HCT116 (cell line): ENCODE data around the gene EDEM3. TPM values are rescaled to one million over a fixed set of nuclear protein-coding genes. Genes with fewer than 3 reads are reported as not detected.

ENCODE experiments used
- ATAC-seq: fragments of 200-7000 bp; cut with Tn5 transposase; 2 replicates; pipeline ENCODE4 v1.9.1; 2020; ENCODE audit warnings: mild to moderate bottlenecking, moderate library complexity
- BruUV-seq: library from RNA; stranded (reverse); fragments of 400-500 nt; replicated peaks from 2 replicates; lab custom pipeline; 2021; lab: Mats Ljungman, UMichigan
- CTCF ChIA-PET: fragments of 300-600 bp; sonication (Branson Sonifier 250); formaldehyde crosslinking; loops from one replicate; lab custom pipeline; 2021; ENCODE audit warnings: antibody characterized with exemption; lab: Charles Lee
- POLR2A ChIA-PET: fragments of 300-600, 350-600 bp; sonication (Branson Sonifier 250); formaldehyde crosslinking; loops from one replicate; lab custom pipeline; 2021; ENCODE audit warnings: antibody characterized with exemption; lab: Charles Lee
- RAD21 ChIA-PET, 2 experiments: fragments of 300-600 bp; sonication (Branson Sonifier 250); formaldehyde crosslinking; loops; one replicate each; lab custom pipeline; 2023; ENCODE audit warnings: low total read pairs in 2 of 2; ENCODE audit not compliant: uncharacterized antibody in 2 of 2, unreplicated experiment in 2 of 2, low non-redundant PET in 1 of 2; lab: Charles Lee
- DNase-seq: peaks from one replicate; pipeline ENCODE4 v3.0.0-alpha.2; 2010; ENCODE audit warnings: low read depth, low spot score
- H2AFZ ChIP-seq: fragments of 200-600 bp; shearing (Covaris generic), sonication (generic); 2 replicates; pipeline ENCODE4 v1.6.1; 2017; ENCODE audit warnings: low read depth, mixed run types, mixed read lengths, antibody characterized with exemption, low read length; ENCODE audit not compliant: poor library complexity, severe bottlenecking
- H3K27ac ChIP-seq: 2 replicates; pipeline ENCODE4 v1.5.1; 2012; ENCODE audit warnings: low read depth, low read length
- H3K27me3 ChIP-seq: fragments of 200-600 bp; sonication (generic); 2 replicates; pipeline ENCODE4 v1.6.1; 2016; ENCODE audit warnings: mixed run types, low read length, mixed read lengths; ENCODE audit not compliant: insufficient read depth
- H3K36me3 ChIP-seq, 2 experiments: fragments of 200-500 bp in 1 of 2; fragments of 200-600 bp in 1 of 2; sonication (Bioruptor generic) in 1 of 2; sonication (generic) in 1 of 2; 2 replicates each; pipeline versions ENCODE4 v1.5.1 to v1.6.1; 2014 to 2016; ENCODE audit warnings: low read length in 2 of 2, inconsistent platforms in 1 of 2, mixed read lengths in 1 of 2, mixed run types in 1 of 2; ENCODE audit not compliant: insufficient read depth in 2 of 2, control insufficient read depth in 1 of 2
- H3K4me1 ChIP-seq, 2 experiments: fragments of 200-600 bp in 1 of 2; sonication (generic) in 1 of 2; 2 replicates each; pipeline versions ENCODE4 v1.5.1 to v1.6.1; 2012 to 2017; ENCODE audit warnings: low read length in 2 of 2, inconsistent platforms in 1 of 2, mild to moderate bottlenecking in 1 of 2, mixed read lengths in 1 of 2, mixed run types in 1 of 2, moderate library complexity in 1 of 2; ENCODE audit not compliant: insufficient read depth in 2 of 2, control insufficient read depth in 1 of 2
- H3K4me2 ChIP-seq: fragments of 200-600 bp; sonication (generic); 2 replicates; pipeline ENCODE4 v1.6.1; 2017; ENCODE audit warnings: mixed run types, low read length, mixed read lengths
- H3K4me3 ChIP-seq, 2 experiments: fragments of 200-600 bp in 1 of 2; sonication (generic) in 1 of 2; replicated peaks in 1 of 2; 2 replicates each; pipeline ENCODE4 v1.5.1; 2011 to 2016; ENCODE audit warnings: low read length in 2 of 2, control low read depth in 1 of 2, low read depth in 1 of 2, mild to moderate bottlenecking in 1 of 2, mixed read lengths in 1 of 2, mixed run types in 1 of 2
- H3K79me2 ChIP-seq: fragments of 200-600 bp; sonication (generic); 2 replicates; pipeline ENCODE4 v1.6.1; 2017; ENCODE audit warnings: mild to moderate bottlenecking, mixed run types, low read length, moderate library complexity, mixed read lengths; ENCODE audit not compliant: insufficient read depth
- H3K9ac ChIP-seq: fragments of 200-600 bp; sonication (generic); 2 replicates; pipeline ENCODE4 v1.6.1; 2016; ENCODE audit warnings: low read length, mixed read lengths
- H3K9me2 ChIP-seq: fragments of 200-600 bp; sonication (generic), shearing (Covaris generic); 2 replicates; pipeline ENCODE4 v1.6.1; 2017; ENCODE audit warnings: mixed run types, mild to moderate bottlenecking, moderate library complexity; ENCODE audit not compliant: insufficient read depth
- H3K9me3 ChIP-seq, 2 experiments: fragments of 200-500 bp in 1 of 2; fragments of 200-600 bp in 1 of 2; sonication (Bioruptor generic) in 1 of 2; sonication (generic) in 1 of 2; 2 replicates each; pipeline ENCODE4 v1.6.1; 2014 to 2017; ENCODE audit warnings: low read length in 2 of 2, mixed read lengths in 2 of 2, inconsistent platforms in 1 of 2, low read depth in 1 of 2, mild to moderate bottlenecking in 1 of 2, mixed run types in 1 of 2, moderate library complexity in 1 of 2; ENCODE audit not compliant: control insufficient read depth in 1 of 2, insufficient read depth in 1 of 2
- H4K20me1 ChIP-seq: fragments of 200-600 bp; sonication (generic), shearing (Covaris generic); 2 replicates; pipeline ENCODE4 v1.6.1; 2017; ENCODE audit warnings: mixed run types, mild to moderate bottlenecking, moderate library complexity; ENCODE audit not compliant: insufficient read depth
- CEBPB ChIP-seq: IDR thresholded peaks from 2 replicates; pipeline ENCODE4 v1.6.1; 2012; ENCODE audit warnings: low read depth
- EGR1 ChIP-seq: IDR thresholded peaks from 2 replicates; pipeline ENCODE4 v1.6.1; 2012; ENCODE audit warnings: low read depth
- EZH2 ChIP-seq: fragments of 200-600 bp; sonication (generic); IDR thresholded peaks from 2 replicates; pipeline ENCODE4 v1.6.1; 2017; ENCODE audit warnings: antibody characterized with exemption, mixed run types
- EZH2phosphoT487 ChIP-seq: fragments of 200-600 bp; IDR thresholded peaks from 2 replicates; pipeline ENCODE4 v1.6.1; 2018; ENCODE audit warnings: antibody characterized with exemption, borderline replicate concordance
- JUND ChIP-seq: IDR thresholded peaks from 2 replicates; pipeline ENCODE4 v1.6.1; 2012
- MAX ChIP-seq: IDR thresholded peaks from 2 replicates; pipeline ENCODE4 v1.6.1; 2012
- POLR2A ChIP-seq: IDR thresholded peaks from 2 replicates; pipeline ENCODE4 v1.7.0; 2011; ENCODE audit warnings: borderline replicate concordance; ENCODE audit not compliant: insufficient read depth, insufficient read length; ENCODE audit errors: extremely low read depth
- REST ChIP-seq: IDR thresholded peaks from 2 replicates; pipeline ENCODE4 v1.6.1; 2012; ENCODE audit warnings: low read depth
- SIN3A ChIP-seq: IDR thresholded peaks from 2 replicates; pipeline ENCODE4 v1.6.1; 2012; ENCODE audit warnings: low read depth
- SP1 ChIP-seq: IDR thresholded peaks from 2 replicates; pipeline ENCODE4 v1.6.1; 2012; ENCODE audit warnings: low read depth
- SRF ChIP-seq: IDR thresholded peaks from 2 replicates; pipeline ENCODE4 v1.6.1; 2012; ENCODE audit warnings: low read depth
- TCF7L2 ChIP-seq: IDR thresholded peaks from 2 replicates; pipeline ENCODE4 v1.7.0; 2011; ENCODE audit warnings: borderline replicate concordance, inconsistent platforms; ENCODE audit not compliant: insufficient read depth, insufficient read length; ENCODE audit errors: extremely low read depth
- ZBTB33 ChIP-seq: IDR thresholded peaks from 2 replicates; pipeline ENCODE4 v1.6.1; 2011; ENCODE audit warnings: mild to moderate bottlenecking, low read length, moderate library complexity; ENCODE audit not compliant: insufficient replicate concordance; ENCODE audit errors: extremely low read depth
- ZFX ChIP-seq: fragments of 450-650 bp; IDR thresholded peaks from 2 replicates; pipeline ENCODE4 v1.6.1; 2017
- ZNF274 ChIP-seq: fragments of 200-500 bp; sonication (Bioruptor generic); IDR thresholded peaks from 2 replicates; pipeline ENCODE4 v1.6.1; 2014; ENCODE audit warnings: mild to moderate bottlenecking, low read depth, low read length, inconsistent platforms
- intact Hi-C: fragments of 100-400 bp; cut with micrococcal nuclease; formaldehyde crosslinking; loops from 2 replicates; pipeline ENCODE4 v1.10.0; 2022
- total RNA-seq: library from RNA; stranded (reverse); gene quantifications from one replicate; pipeline ENCODE4 v1.2.1, GENCODE V29; 2021; ENCODE audit not compliant: unreplicated experiment

Gene EDEM3
- total RNA-seq, 1 experiment from 2014 or later = 14.9 TPM

GRCh38 chr1:184801503-184801902 is 46.8 kb upstream of the EDEM3 start (continued):
- TF ChIP-seq SP1 = no peak
- TF ChIP-seq CEBPB = no peak
- no peak for TF ChIP-seq ZNF274
- TF ChIP-seq, all 23 proteins: peak for 0

- Histone ChIP-seq H3K9ac (no peak overlapping the region), H3K4me3 (no peak overlapping the region), H3K9me3 (no peaks in the 10 kb centered on the region), H3K27ac (no peak overlapping the region), H3K9me2 (no peaks in the 10 kb centered on the region), H3K36me3 (no peaks in the 10 kb centered on the region), H3K27me3 (no peaks in the 10 kb centered on the region), H3K4me1 (0 out of 4 replicates have a peak, but pooled peaks cover 0 to 2% of the 10 kb centered on the region in 2 experiments), H3K79me2 (no peaks in the 10 kb centered on the region), H3K4me2 (no peak overlapping the region), H4K20me1 (no peaks in the 10 kb centered on the region)
- ChIA-PET CTCF (no interaction called here), POLR2A (no interaction called here), RAD21 (no interaction called here)
- ATAC-seq = no peak
- no peak for DNase-seq
- TF ChIP-seq JUND (no peak), CEBPB (no peak), ZFX (no peak), MAX (no peak), EZH2 (no peak), REST (no peak), ZNF274 (no peak), ZBTB33 (no peak), TCF7L2 (no peak), EZH2phosphoT487 (no peak), SIN3A (no peak), SRF (no peak), POLR2A (no peak), EGR1 (no peak)
- TF ChIP-seq, all 23 proteins: peak for 0
- intact Hi-C loops = loop anchor here (10.0 kb wide), 1 partner anchor 1414 kb away; no protein-coding TSS in a partner anchor
- H2AFZ ChIP-seq = no peak overlapping the region
- BruUV-seq = no TSS peak
Measured at GRCh38 chr1:184800876-184801275, 46.2 kb upstream of the EDEM3 start.
